Lung (tissue), 12 donors: ENCODE results near the gene HCAR3. TPM values are rescaled to one million over a fixed set of nuclear protein-coding genes. Genes with fewer than 3 reads are reported as not detected.
A peak's percentile ranks its signal among the peaks of the same experiment; 100 is the strongest.

Experiments used
- ATAC-seq: fragments of 200-7000 bp; cut with Tn5 transposase; one replicate; pipeline ENCODE4 v1.9.1; 2020; ENCODE audit warnings: moderate number of reproducible peaks; ENCODE audit not compliant: insufficient read depth, low FRiP score
- DNase-seq, 3 donors: peaks; one replicate each; pipeline ENCODE4 v3.0.0-alpha.2; 2013 to 2017
- H3K27ac ChIP-seq, 2 donors: one replicate each; pipeline ENCODE4 v1.5.1; 2013; ENCODE audit warnings: mild to moderate bottlenecking in 2 of 2, moderate library complexity in 2 of 2, control low read depth in 1 of 2, inconsistent platforms in 1 of 2, low read depth in 1 of 2, low read length in 1 of 2
- H3K27me3 ChIP-seq, 3 donors: one replicate each; pipeline ENCODE4 v1.5.1; 2013; ENCODE audit warnings: low read length in 2 of 3; ENCODE audit not compliant: control insufficient read depth in 3 of 3, insufficient read depth in 3 of 3
- H3K36me3 ChIP-seq, 4 donors: one replicate each; pipeline ENCODE4 v1.5.1; 2013; ENCODE audit warnings: low read length in 4 of 4, mild to moderate bottlenecking in 1 of 4, moderate library complexity in 1 of 4; ENCODE audit not compliant: control insufficient read depth in 4 of 4, insufficient read depth in 4 of 4
- H3K4me1 ChIP-seq, 5 donors: one replicate each; pipeline ENCODE4 v1.5.1; 2013; ENCODE audit warnings: low read length in 5 of 5, mild to moderate bottlenecking in 2 of 5, moderate library complexity in 1 of 5; ENCODE audit not compliant: control insufficient read depth in 5 of 5, insufficient read depth in 5 of 5
- H3K4me3 ChIP-seq: one replicate; pipeline ENCODE4 v1.5.1; 2013; ENCODE audit warnings: mild to moderate bottlenecking, control low read depth, moderate library complexity
- H3K9ac ChIP-seq, 2 donors: one replicate each; pipeline ENCODE4 v1.5.1; 2013; ENCODE audit warnings: low read length in 2 of 2, control low read depth in 1 of 2; ENCODE audit not compliant: insufficient read depth in 1 of 2
- H3K9me3 ChIP-seq, 4 donors: one replicate each; pipeline ENCODE4 v1.5.1; 2013; ENCODE audit warnings: low read length in 3 of 4, mild to moderate bottlenecking in 1 of 4, moderate library complexity in 1 of 4; ENCODE audit not compliant: control insufficient read depth in 4 of 4, insufficient read depth in 3 of 4
- WGBS, 2 donors: extraction: QIAGEN DNeasy Blood & Tissue Kit; methylation state at CpG; one replicate each; pipeline ENCODE4 v1.1.7; 2013; 5-methylcytosine and 5-hydroxymethylcytosine counted together
- polyA plus RNA-seq, 2 donors: library from polyadenylated mRNA; stranded (reverse); fragments of 200-250 nt; gene quantifications; one replicate each; pipeline ENCODE4 v1.2.1, GENCODE V29; 2013
- total RNA-seq, 2 donors: library from RNA; depleted of rRNA in 1 of 2; stranded (reverse); fragments of >200 nt in 1 of 2; gene quantifications; one replicate each; pipeline ENCODE4 v1.2.1, GENCODE V29; 2014 to 2021
- TF ChIP-seq, protein P1 (sequence below): IDR thresholded peaks from 2 replicates; pipeline ENCODE4 v1.5.1; 2012; ENCODE audit warnings: mild to moderate bottlenecking; ENCODE audit errors: control extremely low read depth, extremely low read depth
- donor health status: control.
- donor health status: control.
- donor health status: Bipolar disorder and iron deficiency.
- donor health status: healthy.
- donor health status: DM: yes; HTN: yes; CAD: no.

The HCAR3 gene
- total and polyA plus RNA-seq, 4 donors: 0.47 to 52.6 (median 6.4) TPM

DNA sequence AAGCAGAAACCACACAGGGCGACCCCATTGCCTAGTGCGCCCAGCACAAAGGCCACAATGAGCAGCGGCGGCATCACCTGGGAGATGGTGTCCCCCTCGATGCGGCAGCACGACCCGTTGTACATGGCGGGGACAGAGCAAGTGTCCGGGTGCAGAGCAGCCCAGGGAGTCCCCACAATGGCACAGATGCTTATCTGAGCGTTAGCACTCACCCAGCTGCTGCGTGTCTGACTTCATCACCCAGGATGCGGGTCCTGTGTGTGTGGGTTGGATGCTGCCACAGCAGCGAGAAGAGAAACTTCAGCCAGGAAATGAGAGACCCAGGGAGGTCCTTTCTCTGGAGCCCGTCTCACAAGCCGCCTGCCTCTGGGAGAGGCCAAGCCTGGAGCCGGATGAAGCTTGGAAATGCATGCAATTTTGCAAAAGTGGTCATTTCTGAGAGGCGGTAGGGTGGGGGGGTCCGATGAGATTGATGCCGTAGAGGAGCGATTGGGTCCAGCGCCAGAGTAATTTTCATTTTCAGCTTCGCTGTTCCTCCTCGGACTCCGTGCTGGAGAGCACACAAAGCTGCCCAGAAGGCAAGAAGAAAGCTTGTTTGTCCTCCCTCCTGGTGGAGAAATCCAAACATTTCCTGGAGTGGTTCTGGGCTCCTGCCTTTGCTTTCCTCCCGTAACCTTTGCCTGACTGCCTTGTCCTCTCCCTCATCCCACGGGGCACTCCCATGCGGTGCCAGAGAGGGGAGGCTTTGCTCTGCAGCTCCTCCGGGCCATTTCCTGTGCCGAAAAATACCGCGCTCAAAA, 13.8 kb upstream of the HCAR3 start, which contains the start of gene HCAR1:
Gene HCAR1, minus strand, starts transcription at position 630 of the 800 bp plus-strand sequence. Its CDS starts 505 bp downstream, at position 125.
- no peaks in the 10 kb centered on the region for H3K9me3 ChIP-seq
- H3K9ac ChIP-seq: no peak within 1 kb of the TSS
- no peak within 1 kb of the TSS for H3K4me3 ChIP-seq
- no peaks in the 10 kb centered on the region for H3K36me3 ChIP-seq
- H3K27ac ChIP-seq: no peak within 1 kb of the TSS
- 61 to 78% methylated on average over 32 of the region's 32 CpGs for WGBS, 2 donors
- H3K27me3 ChIP-seq: no peaks in the 10 kb centered on the region
- DNase-seq (peak in 2 of 3 donors; percentile 9 to 25), ATAC-seq (no peak)
- TF ChIP-seq, protein P1, sequence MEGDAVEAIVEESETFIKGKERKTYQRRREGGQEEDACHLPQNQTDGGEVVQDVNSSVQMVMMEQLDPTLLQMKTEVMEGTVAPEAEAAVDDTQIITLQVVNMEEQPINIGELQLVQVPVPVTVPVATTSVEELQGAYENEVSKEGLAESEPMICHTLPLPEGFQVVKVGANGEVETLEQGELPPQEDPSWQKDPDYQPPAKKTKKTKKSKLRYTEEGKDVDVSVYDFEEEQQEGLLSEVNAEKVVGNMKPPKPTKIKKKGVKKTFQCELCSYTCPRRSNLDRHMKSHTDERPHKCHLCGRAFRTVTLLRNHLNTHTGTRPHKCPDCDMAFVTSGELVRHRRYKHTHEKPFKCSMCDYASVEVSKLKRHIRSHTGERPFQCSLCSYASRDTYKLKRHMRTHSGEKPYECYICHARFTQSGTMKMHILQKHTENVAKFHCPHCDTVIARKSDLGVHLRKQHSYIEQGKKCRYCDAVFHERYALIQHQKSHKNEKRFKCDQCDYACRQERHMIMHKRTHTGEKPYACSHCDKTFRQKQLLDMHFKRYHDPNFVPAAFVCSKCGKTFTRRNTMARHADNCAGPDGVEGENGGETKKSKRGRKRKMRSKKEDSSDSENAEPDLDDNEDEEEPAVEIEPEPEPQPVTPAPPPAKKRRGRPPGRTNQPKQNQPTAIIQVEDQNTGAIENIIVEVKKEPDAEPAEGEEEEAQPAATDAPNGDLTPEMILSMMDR: no peak
- no peaks in the 10 kb centered on the region for H3K4me1 ChIP-seq

DNA sequence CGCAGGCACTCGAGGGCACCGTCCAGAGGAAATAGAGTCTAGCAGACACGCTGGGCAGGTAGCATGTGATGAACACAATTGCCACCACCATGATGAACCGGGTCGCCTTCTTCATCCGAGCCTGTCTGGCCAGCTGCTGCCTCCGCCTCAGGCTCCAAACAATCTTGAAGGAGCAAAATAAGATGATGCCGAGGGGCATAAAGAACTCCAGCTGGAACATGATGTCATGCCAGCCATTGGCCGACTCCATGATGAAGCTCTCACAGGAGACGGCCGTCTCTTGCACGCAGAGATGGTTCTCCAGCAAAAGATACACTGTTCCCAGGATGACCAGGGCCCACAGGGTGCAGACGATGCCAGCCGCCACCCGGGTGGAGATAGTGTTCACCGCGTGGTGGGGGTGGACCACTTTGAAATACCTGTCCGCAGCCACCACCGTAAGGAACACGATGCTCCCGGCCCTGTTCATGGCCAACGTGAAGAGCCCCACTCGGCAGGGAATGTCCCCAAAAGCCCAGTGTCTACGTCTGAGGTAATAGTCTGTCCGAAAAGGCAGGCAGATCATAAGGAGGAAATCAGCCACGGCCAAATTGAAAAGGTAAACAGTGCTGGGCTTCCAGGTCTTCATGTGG, 13.1 kb upstream of the HCAR3 start:
- H3K4me1 ChIP-seq: no peaks in the 10 kb centered on the region
- no peaks in the 10 kb centered on the region for H3K36me3 ChIP-seq
- no peaks in the 10 kb centered on the region for H3K27me3 ChIP-seq
- no peak overlapping the region for H3K27ac ChIP-seq
- no peak for DNase-seq
- TF ChIP-seq, protein P1: no peak
- H3K9me3 ChIP-seq: no peaks in the 10 kb centered on the region
- 93 to 96% methylated on average over 27 of the region's 27 CpGs for WGBS, 2 donors
- H3K4me3 ChIP-seq: no peak overlapping the region
- H3K9ac ChIP-seq: no peak overlapping the region
- ATAC-seq: no peak

DNA sequence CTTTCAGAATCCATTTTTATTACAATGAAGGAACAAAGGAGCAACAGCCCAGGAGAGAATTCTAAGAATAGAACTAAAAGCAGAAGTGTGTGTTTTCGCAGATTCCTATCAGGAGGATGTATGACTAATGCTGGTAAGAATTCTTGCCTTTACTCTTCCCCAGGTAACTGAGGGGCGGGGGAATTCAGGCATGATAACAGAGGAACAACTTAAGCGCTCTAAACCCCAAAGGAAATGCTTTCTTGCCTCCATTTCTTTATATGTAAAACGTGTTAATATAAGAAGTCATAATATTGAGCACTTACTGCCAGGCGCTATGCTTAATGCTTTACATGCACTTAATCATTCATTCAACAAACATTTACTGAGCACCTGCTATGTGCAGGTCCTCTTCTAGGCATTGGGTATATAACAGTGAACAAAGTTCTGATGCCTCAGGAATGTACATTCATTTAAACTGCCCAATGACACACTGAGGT, 9.5 kb upstream of the HCAR3 start:
- 16 to 28% methylated on average over 5 of the region's 5 CpGs for WGBS, 2 donors
- H3K4me3 ChIP-seq: no peak overlapping the region

More for the DNA sequence above, 9.5 kb upstream of the HCAR3 start:
- Histone ChIP-seq H3K9ac (no peak overlapping the region), H3K36me3 (no peaks in the 10 kb centered on the region), H3K4me1 (peaks cover 0 to 2% (median 0%) of the 10 kb centered on the region in 5 donors), H3K9me3 (no peaks in the 10 kb centered on the region), H3K27me3 (no peaks in the 10 kb centered on the region), H3K27ac (no peak overlapping the region)
- DNase-seq (peak in 1 of 3 donors; percentile 27), ATAC-seq (no peak)
- TF ChIP-seq, protein P1: no peak
